Measurements from ENCODE around the gene PIEZO1.
A peak's percentile ranks its signal among the peaks of the same experiment; 100 is the strongest.

Gene PIEZO1

DNA sequence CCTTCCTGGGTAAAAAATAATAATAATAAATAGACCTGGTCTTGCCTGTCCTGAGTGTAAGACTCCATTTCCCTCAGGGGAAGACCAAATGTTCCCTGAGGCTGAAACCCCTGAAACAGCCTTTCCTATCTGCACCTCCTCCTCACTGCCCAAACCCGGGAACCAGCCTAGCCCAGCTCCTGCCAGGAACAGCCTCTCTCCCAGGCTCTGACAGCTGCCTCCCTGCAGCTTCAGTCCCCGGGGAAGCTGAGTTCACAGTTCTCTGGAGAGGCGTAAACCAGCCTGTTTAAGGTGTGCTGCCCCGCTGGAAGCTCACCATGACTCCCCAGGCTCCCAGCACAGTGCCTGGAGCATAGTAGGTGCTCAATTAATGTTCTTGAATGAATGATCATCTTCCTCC is 11.3 kb upstream of the PIEZO1 start:
- TF ChIP-seq, protein P1, sequence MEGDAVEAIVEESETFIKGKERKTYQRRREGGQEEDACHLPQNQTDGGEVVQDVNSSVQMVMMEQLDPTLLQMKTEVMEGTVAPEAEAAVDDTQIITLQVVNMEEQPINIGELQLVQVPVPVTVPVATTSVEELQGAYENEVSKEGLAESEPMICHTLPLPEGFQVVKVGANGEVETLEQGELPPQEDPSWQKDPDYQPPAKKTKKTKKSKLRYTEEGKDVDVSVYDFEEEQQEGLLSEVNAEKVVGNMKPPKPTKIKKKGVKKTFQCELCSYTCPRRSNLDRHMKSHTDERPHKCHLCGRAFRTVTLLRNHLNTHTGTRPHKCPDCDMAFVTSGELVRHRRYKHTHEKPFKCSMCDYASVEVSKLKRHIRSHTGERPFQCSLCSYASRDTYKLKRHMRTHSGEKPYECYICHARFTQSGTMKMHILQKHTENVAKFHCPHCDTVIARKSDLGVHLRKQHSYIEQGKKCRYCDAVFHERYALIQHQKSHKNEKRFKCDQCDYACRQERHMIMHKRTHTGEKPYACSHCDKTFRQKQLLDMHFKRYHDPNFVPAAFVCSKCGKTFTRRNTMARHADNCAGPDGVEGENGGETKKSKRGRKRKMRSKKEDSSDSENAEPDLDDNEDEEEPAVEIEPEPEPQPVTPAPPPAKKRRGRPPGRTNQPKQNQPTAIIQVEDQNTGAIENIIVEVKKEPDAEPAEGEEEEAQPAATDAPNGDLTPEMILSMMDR (IDR thresholded peaks at IDR 0.05; ENCODE audit: insufficient read depth, low read length, missing control alignments): no peak
- CTCF ChIA-PET: interaction anchor here (1.2 to 2.7 kb wide), 5 partner anchors 9 to 62 kb away, joined by 3 to 8 read pairs (median 4); partner anchors contain the start of gene PIEZO1
- POLR2A ChIA-PET: interaction anchor here (0.6 kb wide), 1 partner anchor 14 kb away, joined by 3 read pairs; no protein-coding TSS in a partner anchor
- DNase-seq (ENCODE audit: low read depth, low spot score): no peak
- H3K4me3 ChIP-seq (ENCODE audit: low read depth, low read length): no peak overlapping the region

DNA sequence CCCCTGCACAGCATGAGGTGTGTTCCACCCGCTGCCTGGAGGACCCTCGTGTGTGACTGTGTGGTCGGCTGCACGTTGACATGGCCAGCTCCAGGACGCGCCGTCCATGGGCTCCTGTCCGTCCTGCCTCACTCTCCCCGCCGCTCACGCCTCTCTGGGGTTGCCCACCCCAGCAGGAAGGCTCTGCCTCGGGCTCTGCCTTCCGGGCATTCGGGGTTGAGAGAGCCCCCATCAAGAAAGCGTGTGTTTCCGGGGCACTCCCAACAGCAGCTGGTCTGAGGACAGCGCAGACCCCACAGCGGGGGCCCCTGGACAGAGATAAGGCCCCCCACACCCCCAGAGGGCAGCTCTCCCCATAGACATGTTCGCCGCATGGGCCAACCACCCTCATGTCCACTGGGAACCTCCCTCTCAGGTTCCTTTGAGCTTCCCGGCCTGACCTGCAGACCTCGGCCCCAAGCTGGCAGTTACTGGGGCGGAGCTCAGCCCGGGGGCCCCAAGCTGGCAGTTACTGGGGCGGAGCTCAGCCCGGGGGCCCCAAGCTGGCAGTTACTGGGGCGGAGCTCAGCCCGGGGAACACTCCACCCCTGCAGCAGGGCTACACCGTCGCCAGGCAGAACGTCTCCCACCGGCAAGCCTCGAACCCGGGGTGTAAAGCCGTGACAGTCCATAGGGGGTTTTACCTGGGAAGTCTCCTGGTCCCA is 8.4 kb upstream of the PIEZO1 start:
- POLR2A ChIA-PET: interaction anchor here (0.6 to 1.1 kb wide), 2 partner anchors 13 to 131 kb away, joined by 3 read pairs; partner anchors contain the start of gene MVD
- TF ChIP-seq, protein P1 (IDR thresholded peaks at IDR 0.05; ENCODE audit: insufficient read depth, low read length, missing control alignments): no peak
- no peak for DNase-seq (ENCODE audit: low read depth, low spot score)
- H3K4me3 ChIP-seq (ENCODE audit: low read depth, low read length): no peak overlapping the region
- CTCF ChIA-PET: no interaction called here

DNA sequence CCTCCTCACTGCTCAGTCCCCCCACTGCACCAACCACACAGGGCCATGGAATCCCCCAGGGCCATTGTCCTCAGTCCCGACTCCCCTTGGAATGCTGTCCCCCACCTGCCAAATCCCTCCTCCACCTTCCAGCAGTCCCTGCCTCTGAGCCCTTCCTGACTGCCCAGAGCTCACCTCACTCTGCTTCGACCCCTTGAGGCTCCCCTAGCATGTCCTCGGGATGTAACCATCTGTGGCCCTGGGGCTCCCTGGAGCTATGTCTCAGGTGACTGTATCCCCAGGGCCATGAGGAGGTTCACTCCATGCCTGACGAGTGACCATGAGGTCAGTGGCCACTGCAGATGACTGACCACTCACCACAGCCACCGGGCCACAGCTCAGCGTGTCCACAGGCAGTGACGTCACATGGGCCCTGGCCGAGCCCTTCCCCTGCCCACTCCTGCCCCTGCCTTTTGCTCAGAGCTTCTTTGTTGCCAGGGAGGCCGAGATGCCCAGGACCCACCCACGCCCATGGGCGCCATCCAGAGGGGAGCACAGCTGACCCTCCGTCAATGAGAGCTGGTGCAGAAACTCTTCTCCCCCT is 7.7 kb upstream of the PIEZO1 start:
- no peak overlapping the region for H3K4me3 ChIP-seq (ENCODE audit: low read depth, low read length)
- TF ChIP-seq, protein P1 (IDR thresholded peaks at IDR 0.05; ENCODE audit: insufficient read depth, low read length, missing control alignments): no peak
- ChIA-PET POLR2A (interaction anchor here (0.6 to 1.1 kb wide), 2 partner anchors 12 to 130 kb away, joined by 3 read pairs; partner anchors contain the start of gene MVD), CTCF (no interaction called here)
- DNase-seq (ENCODE audit: low read depth, low spot score): no peak

DNA sequence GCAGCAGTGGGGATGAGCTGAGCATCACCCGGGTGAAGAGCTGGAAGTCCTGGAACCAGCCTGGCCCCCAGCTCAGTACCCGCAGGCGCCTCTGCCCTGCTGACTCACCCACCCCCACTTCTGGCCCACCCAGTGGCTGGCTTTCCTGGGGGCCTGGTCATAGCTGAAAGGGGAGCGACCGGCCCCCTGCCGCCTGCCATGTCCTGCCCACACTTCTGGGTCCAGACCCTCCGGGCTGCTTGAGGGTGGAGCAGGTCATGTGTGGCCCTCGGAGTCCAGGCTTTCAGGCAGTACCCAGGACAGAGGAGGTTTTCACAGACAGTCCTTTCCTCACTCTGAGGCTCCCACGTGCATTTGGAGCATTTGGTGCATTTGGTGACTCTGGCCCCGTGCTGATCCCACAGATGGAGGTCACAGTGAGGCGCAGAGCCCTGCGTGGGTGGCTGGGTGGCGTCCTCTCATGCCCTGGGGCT is 7.1 kb upstream of the PIEZO1 start:
- DNase-seq (ENCODE audit: low read depth, low spot score): no peak
- TF ChIP-seq, protein P1 (IDR thresholded peaks at IDR 0.05; ENCODE audit: insufficient read depth, low read length, missing control alignments): no peak
- no peak overlapping the region for H3K4me3 ChIP-seq (ENCODE audit: low read depth, low read length)
- POLR2A ChIA-PET: interaction anchor here (0.7 to 1.1 kb wide), 2 partner anchors 11 to 19 kb away, joined by 3 read pairs; no protein-coding TSS in a partner anchor
- CTCF ChIA-PET: no interaction called here

DNA sequence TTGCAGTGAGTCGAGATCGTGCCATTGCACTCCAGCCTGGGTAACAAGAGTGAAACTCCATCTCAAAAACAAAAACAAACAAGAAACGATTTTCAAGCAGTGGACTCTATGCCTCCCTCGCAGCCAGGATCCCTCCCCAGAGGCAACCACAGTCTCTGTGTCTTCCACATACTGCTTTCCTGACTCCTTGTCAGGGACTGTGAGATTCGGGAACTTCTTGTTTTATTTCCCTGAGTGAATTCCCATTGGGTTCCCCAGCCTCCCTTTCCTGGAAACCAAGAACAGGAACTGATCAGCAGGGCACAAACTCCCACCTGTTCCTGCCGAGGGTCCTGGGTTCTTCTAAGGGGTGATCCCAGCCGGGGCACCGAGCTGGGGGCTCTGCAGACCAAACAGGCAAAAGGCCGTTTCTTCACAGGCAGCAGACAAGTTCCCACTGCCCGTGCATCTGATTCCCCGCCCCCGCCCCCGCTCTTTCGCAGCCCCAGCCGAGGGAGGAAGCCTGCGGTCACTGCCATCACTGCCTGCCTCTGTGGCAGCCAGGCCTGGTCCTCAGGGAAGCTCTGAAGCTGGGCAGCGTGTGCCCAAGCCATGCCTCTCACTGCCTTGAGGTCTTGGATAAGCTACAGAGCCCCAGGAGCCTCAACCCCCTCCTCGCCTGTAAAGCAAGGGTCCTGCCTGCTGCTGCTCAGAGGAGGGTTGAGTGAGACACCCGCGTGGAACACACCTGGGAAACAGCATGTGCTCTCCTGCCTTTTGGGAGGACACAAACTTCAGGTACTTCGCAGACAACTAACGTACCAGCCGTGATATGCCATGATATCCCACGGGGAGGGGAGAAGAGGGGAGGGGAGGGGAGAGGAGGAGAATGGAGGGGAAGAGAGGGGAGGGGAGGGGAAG is 5.5 kb upstream of the PIEZO1 start:
- no peak for DNase-seq (ENCODE audit: low read depth, low spot score)
- TF ChIP-seq, protein P1 (IDR thresholded peaks at IDR 0.05; ENCODE audit: insufficient read depth, low read length, missing control alignments): no peak
- ChIA-PET CTCF (no interaction called here), POLR2A (no interaction called here)
- H3K4me3 ChIP-seq (ENCODE audit: low read depth, low read length): peak overlapping the region; percentile 6; the same call in 1 of the 2 replicates

Measured in AG04449 (cell line).